H9 (cell line): Measurements from ENCODE around the gene MCF2L. TPM values are rescaled to one million over a fixed set of nuclear protein-coding genes. Genes with fewer than 3 reads are reported as not detected.

Source experiments
- DNase-seq: peaks from one replicate; pipeline ENCODE4 v3.0.0-alpha.2; 2017
- H2AFZ ChIP-seq: one replicate; pipeline ENCODE4 v1.6.1; 2013; ENCODE audit warnings: mild to moderate bottlenecking, low read length, control low read depth, moderate library complexity
- H2AK5ac ChIP-seq: 2 replicates; pipeline ENCODE4 v1.6.1; 2013; ENCODE audit warnings: low read length, control low read depth, mixed read lengths; ENCODE audit not compliant: insufficient read length
- H2BK120ac ChIP-seq: one replicate; pipeline ENCODE4 v1.6.1; 2013; ENCODE audit warnings: low read depth, mild to moderate bottlenecking, low read length, control low read depth, inconsistent platforms; ENCODE audit not compliant: poor library complexity, severe bottlenecking
- H2BK12ac ChIP-seq: 2 replicates; pipeline ENCODE4 v1.6.1; 2013; ENCODE audit warnings: low read length, control low read depth, mixed read lengths, low read depth; ENCODE audit not compliant: insufficient read length
- H2BK15ac ChIP-seq: 2 replicates; pipeline ENCODE4 v1.6.1; 2013; ENCODE audit warnings: low read depth, low read length, control low read depth
- H2BK20ac ChIP-seq: one replicate; pipeline ENCODE4 v1.6.1; 2013; ENCODE audit warnings: low read depth, mild to moderate bottlenecking, low read length, control low read depth, inconsistent platforms; ENCODE audit not compliant: poor library complexity, severe bottlenecking
- H2BK5ac ChIP-seq: 2 replicates; pipeline ENCODE4 v1.6.1; 2013; ENCODE audit warnings: low read length, control low read depth, mixed read lengths; ENCODE audit not compliant: insufficient read length
- H3K14ac ChIP-seq: 2 replicates; pipeline ENCODE4 v1.6.1; 2013; ENCODE audit warnings: low read length, control low read depth; ENCODE audit not compliant: insufficient read depth
- H3K18ac ChIP-seq: 2 replicates; pipeline ENCODE4 v1.6.1; 2013; ENCODE audit warnings: low read depth, mild to moderate bottlenecking, mixed read lengths, low read length, control low read depth; ENCODE audit not compliant: insufficient read length
- H3K23ac ChIP-seq: 2 replicates; pipeline ENCODE4 v1.6.1; 2013; ENCODE audit warnings: low read length, control low read depth, mixed read lengths, low read depth; ENCODE audit not compliant: insufficient read length
- H3K23me2 ChIP-seq: 2 replicates; pipeline ENCODE4 v1.6.1; 2013; ENCODE audit warnings: low read depth, mild to moderate bottlenecking, mixed read lengths, low read length, control low read depth; ENCODE audit not compliant: insufficient read length, poor library complexity, severe bottlenecking
- H3K27ac ChIP-seq: 2 replicates; pipeline ENCODE4 v1.5.1; 2013; ENCODE audit warnings: low read length, control low read depth, mixed read lengths, low read depth; ENCODE audit not compliant: insufficient read length
- H3K27me3 ChIP-seq: 2 replicates; pipeline ENCODE4 v1.6.1; 2013; ENCODE audit warnings: low read length, control low read depth, inconsistent platforms; ENCODE audit not compliant: insufficient read depth
- H3K4ac ChIP-seq: 2 replicates; pipeline ENCODE4 v1.6.1; 2013; ENCODE audit warnings: low read depth, mild to moderate bottlenecking, control low read depth, inconsistent platforms, low read length, moderate library complexity
- H3K4me1 ChIP-seq: 2 replicates; pipeline ENCODE4 v1.6.1; 2013; ENCODE audit warnings: low read length, control low read depth, inconsistent platforms; ENCODE audit not compliant: insufficient read depth
- H3K4me2 ChIP-seq: 2 replicates; pipeline ENCODE4 v1.6.1; 2013; ENCODE audit warnings: low read length, control low read depth, mixed read lengths; ENCODE audit not compliant: insufficient read length, insufficient read depth
- H3K56ac ChIP-seq: 2 replicates; pipeline ENCODE4 v1.6.1; 2013; ENCODE audit warnings: low read depth, mild to moderate bottlenecking, mixed read lengths, low read length, control low read depth; ENCODE audit not compliant: insufficient read length
- H3K79me1 ChIP-seq: 2 replicates; pipeline ENCODE4 v1.6.1; 2013; ENCODE audit warnings: low read depth, mild to moderate bottlenecking, moderate library complexity, low read length, control low read depth, inconsistent platforms; ENCODE audit not compliant: insufficient read depth, poor library complexity, severe bottlenecking
- H3K79me2 ChIP-seq: 2 replicates; pipeline ENCODE4 v1.6.1; 2013; ENCODE audit warnings: low read length, control low read depth, inconsistent platforms; ENCODE audit not compliant: insufficient read depth
- H3K9ac ChIP-seq: 2 replicates; pipeline ENCODE4 v1.6.1; 2013; ENCODE audit warnings: low read length, control low read depth, mixed read lengths; ENCODE audit not compliant: insufficient read length; ENCODE audit errors: extremely low read depth
- H3K9me3 ChIP-seq: one replicate; pipeline ENCODE4 v1.6.1; 2013; ENCODE audit warnings: low read depth, low read length, inconsistent platforms; ENCODE audit not compliant: control insufficient read depth
- H3T11ph ChIP-seq: one replicate; pipeline ENCODE4 v1.6.1; 2013; ENCODE audit warnings: mild to moderate bottlenecking, low read length, control low read depth, inconsistent platforms
- H4K20me1 ChIP-seq: one replicate; pipeline ENCODE4 v1.6.1; 2013; ENCODE audit not compliant: control insufficient read depth, insufficient read length, insufficient read depth
- H4K5ac ChIP-seq: 2 replicates; pipeline ENCODE4 v1.6.1; 2013; ENCODE audit warnings: low read depth, mild to moderate bottlenecking, mixed read lengths, low read length, control low read depth; ENCODE audit not compliant: insufficient read length
- H4K8ac ChIP-seq: replicated peaks from 2 replicates; pipeline ENCODE4 v1.6.1; 2013; ENCODE audit warnings: low read length, control low read depth, mixed read lengths, low read depth; ENCODE audit not compliant: insufficient read length
- H4K91ac ChIP-seq: 2 replicates; pipeline ENCODE4 v1.6.1; 2013; ENCODE audit warnings: low read depth, mild to moderate bottlenecking, moderate library complexity, mixed read lengths, low read length, control low read depth; ENCODE audit not compliant: insufficient read length
- H3K27ac Mint-ChIP-seq, 3 experiments: 2 replicates in 2 of 3; 3 replicates in 1 of 3; pipeline ENCODE4 v1.8.0; 2020 to 2021; ENCODE audit warnings: mixed read lengths in 3 of 3, mild to moderate bottlenecking in 1 of 3, moderate library complexity in 1 of 3
- H3K27me3 Mint-ChIP-seq: 2 replicates; pipeline ENCODE4 v1.8.0; 2021; ENCODE audit warnings: low read depth, mild to moderate bottlenecking, moderate library complexity, mixed read lengths
- H3K36me3 Mint-ChIP-seq, 3 experiments: 2 replicates in 2 of 3; 3 replicates in 1 of 3; pipeline ENCODE4 v1.8.0; 2020 to 2021; ENCODE audit warnings: low read depth in 3 of 3, mixed read lengths in 3 of 3; ENCODE audit not compliant: insufficient read depth in 1 of 3
- H3K4me1 Mint-ChIP-seq, 2 experiments: 2 replicates each; pipeline ENCODE4 v1.8.0; 2020; ENCODE audit warnings: mixed read lengths in 2 of 2
- H3K4me3 Mint-ChIP-seq, 2 experiments: 2 replicates in 1 of 2; 3 replicates in 1 of 2; pipeline ENCODE4 v1.8.0; 2020 to 2021; ENCODE audit warnings: mild to moderate bottlenecking in 2 of 2, mixed read lengths in 2 of 2, moderate library complexity in 1 of 2
- H3K9me3 Mint-ChIP-seq, 2 experiments: 2 replicates in 1 of 2; 3 replicates in 1 of 2; pipeline ENCODE4 v1.8.0; 2020; ENCODE audit warnings: mild to moderate bottlenecking in 2 of 2, mixed read lengths in 2 of 2, moderate library complexity in 1 of 2
- CTCF ChIP-seq: fragments of 200-600 bp; sonication (generic); conservative IDR thresholded peaks from 3 replicates; pipeline ENCODE4 v1.8.0; 2021; ENCODE audit warnings: antibody characterized with exemption, mild to moderate bottlenecking
- whole genome bisulfite sequencing: extraction: QIAGEN DNeasy Blood & Tissue Kit; methylation state at CpG from one replicate; pipeline ENCODE4 v1.1.7; 2013; ENCODE audit warnings: missing lambda C conversion rate, low lambda C conversion rate, mixed read lengths; ENCODE audit not compliant: insufficient read length; ENCODE audit errors: extremely low coverage; 5-methylcytosine and 5-hydroxymethylcytosine counted together
- total RNA-seq: library from RNA; stranded (reverse); gene quantifications from 2 replicates; pipeline ENCODE4 v1.2.1, GENCODE V29; 2021

The MCF2L gene
- total RNA-seq, 1 experiment from 2014 or later: 18.5 TPM

GRCh38 chr13:113060557-113061270 lies 91.7 kb downstream of the MCF2L start:
- H2AK5ac ChIP-seq: no peak overlapping the region
- no peak overlapping the region for H2BK15ac ChIP-seq
- no peaks in the 10 kb centered on the region for H3K9me3 ChIP-seq
- H3K27ac ChIP-seq: no peak overlapping the region
- no peak for DNase-seq
- H3K18ac ChIP-seq: no peak overlapping the region
- Mint-ChIP-seq H3K27me3 (no peaks in the 10 kb centered on the region), H3K4me1 (peaks cover 2 to 9% of the 10 kb centered on the region in 2 experiments), H3K27ac (no peak overlapping the region), H3K9me3 (no peaks in the 10 kb centered on the region), H3K4me3 (no peak overlapping the region), H3K36me3 (peaks cover 0 to 2% (median 0%) of the 10 kb centered on the region in 3 experiments; a peak in 1 of 7 replicates)
- H3K23me2 ChIP-seq: no peaks in the 10 kb centered on the region
- H3K56ac ChIP-seq: no peak overlapping the region
- H4K8ac ChIP-seq: no peak overlapping the region
- no peak overlapping the region for H2AFZ ChIP-seq
- H3K4me1 ChIP-seq: no peaks in the 10 kb centered on the region
- H3K79me1 ChIP-seq: no peaks in the 10 kb centered on the region
- H3T11ph ChIP-seq: no peak overlapping the region
- H3K79me2 ChIP-seq: no peaks in the 10 kb centered on the region
- no peaks in the 10 kb centered on the region for H3K27me3 ChIP-seq
- H2BK12ac ChIP-seq: no peak overlapping the region
- no peak overlapping the region for H2BK20ac ChIP-seq
- peaks cover 5% of the 10 kb centered on the region for H4K20me1 ChIP-seq
- no peak for TF ChIP-seq CTCF
- H3K23ac ChIP-seq: no peak overlapping the region
- H4K5ac ChIP-seq: no peak overlapping the region
- H3K4me2 ChIP-seq: no peak overlapping the region
- H3K9ac ChIP-seq: no peak overlapping the region
- H3K4ac ChIP-seq: no peak overlapping the region
- no CpG with 5 or more reads among the region's 34 CpGs for WGBS
- no peak overlapping the region for H2BK5ac ChIP-seq
- no peak overlapping the region for H2BK120ac ChIP-seq
- H3K14ac ChIP-seq: no peak overlapping the region
- H4K91ac ChIP-seq: no peak overlapping the region
